ENCODE results near the gene MAPK12. TPM values are rescaled to one million over a fixed set of nuclear protein-coding genes. Genes with fewer than 3 reads are reported as not detected.

The MAPK12 gene
- total and polyA plus RNA-seq, 2 donors (not counting 3 experiments of a cell fraction or from before 2014, with no cell fraction given), result 72.3 to 86.8 TPM

- TF ChIP-seq JUN (IDR thresholded peaks at IDR 0.05; ENCODE audit: borderline replicate concordance, insufficient read depth, insufficient read length, low read depth) (no peak), MAX (IDR thresholded peaks at IDR 0.05; ENCODE audit: insufficient read depth, insufficient read length) (no peak), EZH2 (IDR thresholded peaks at IDR 0.05; ENCODE audit: borderline replicate concordance, low read depth, low read length, severe bottlenecking) (no peak), CTCF (IDR thresholded peaks at IDR 0.05; ENCODE audit: extremely low read depth in 1 of 2, insufficient read depth in 1 of 2, low read depth in 1 of 2, low read length in 2 of 2) (no peak), POLR2AphosphoS5 (IDR thresholded peaks at IDR 0.05; ENCODE audit: insufficient read depth, low read depth, low read length) (no peak), MYC (IDR thresholded peaks at IDR 0.05; ENCODE audit: low read depth, low read length) (no peak), POLR2A (IDR thresholded peaks at IDR 0.05; ENCODE audit: low read depth, low read length) (no peak), FOS (IDR thresholded peaks at IDR 0.05; ENCODE audit: borderline replicate concordance, insufficient read depth, low read length) (no peak), GATA2 (IDR thresholded peaks at IDR 0.05; ENCODE audit: insufficient read depth, insufficient read length, low read depth, low read length) (no peak)
- no peak overlapping the region for H2AFZ ChIP-seq (ENCODE audit: low read depth, low read length)
- H3K4me1 ChIP-seq (ENCODE audit: control insufficient read depth, extremely low read depth, insufficient read depth, low read length), result peaks cover 2% of the 10 kb centered on the region
- dilution Hi-C loops (cut with MboI; ENCODE audit: extremely low pct_ligation_motif_present, low sequenced_read_pairs), result no loop called here
- H3K9me1 ChIP-seq (replicated peaks; ENCODE audit: control insufficient read depth, extremely low read depth, insufficient read depth, low read length), result no peaks in the 10 kb centered on the region
- no peak for DNase-seq (ENCODE audit: low read depth, low spot score)
- H3K36me3 ChIP-seq (ENCODE audit: control insufficient read depth in 2 of 2, extremely low read depth in 1 of 2, insufficient read depth in 2 of 2, low read length in 2 of 2), result peaks cover 30 to 81% of the 10 kb centered on the region in 2 experiments
- CTCF ChIA-PET, result no interaction called here
- BruUV-seq (replicated peaks), result no TSS peak
- H3K27ac ChIP-seq (ENCODE audit: insufficient read depth, low read depth, low read length), result no peak overlapping the region
- intact Hi-C loops (cut with micrococcal nuclease), result no loop called here
- H3K4me2 ChIP-seq (ENCODE audit: insufficient read depth, low read length), result no peak overlapping the region
- no peak overlapping the region for H3K9ac ChIP-seq (replicated peaks; ENCODE audit: extremely low read depth, insufficient read depth, low read length)
- POLR2A ChIA-PET, result no interaction called here
- no peaks in the 10 kb centered on the region for H3K27me3 ChIP-seq (ENCODE audit: control insufficient read depth in 2 of 2, insufficient read depth in 2 of 2, low read length in 2 of 2)
- peaks cover 26% of the 10 kb centered on the region for H3K79me2 ChIP-seq (ENCODE audit: control insufficient read depth, insufficient read depth, low read length)
- H3K4me3 ChIP-seq (replicated peaks in 1 of 3; ENCODE audit: insufficient read depth in 1 of 3, low read depth in 1 of 3, low read length in 3 of 3), result no peak overlapping the region
- no peak for FAIRE-seq
- no peaks in the 10 kb centered on the region for H4K20me1 ChIP-seq (replicated peaks; ENCODE audit: control insufficient read depth, extremely low read depth, insufficient read depth, low read length)
- no peaks in the 10 kb centered on the region for H3K9me3 ChIP-seq (replicated peaks; ENCODE audit: control insufficient read depth, insufficient read depth, low read length)
Measured at GRCh38 chr22:50286275-50286674, 24.8 kb upstream of the MAPK12 start.

All from endothelial cell of umbilical vein (primary cell).